Lower leg skin (tissue), 4 donors: Measurements from ENCODE around the gene KCNJ11. TPM values are rescaled to one million over a fixed set of nuclear protein-coding genes. Genes with fewer than 3 reads are reported as not detected.

ENCODE experiments used
- DNase-seq, 2 donors: peaks; one replicate each; pipeline ENCODE4 v3.0.0-alpha.2; 2019; ENCODE audit warnings: low spot score in 2 of 2
- H3K4me3 ChIP-seq: fragments of 200-600 bp; sonication (generic); 2 replicates; pipeline ENCODE4 v1.5.1; 2017; ENCODE audit warnings: mild to moderate bottlenecking, low read depth; ENCODE audit not compliant: poor library complexity, severe bottlenecking
- CTCF ChIP-seq, 3 donors: fragments of 450-650 bp; IDR thresholded peaks; one replicate each; pipeline ENCODE4 v1.5.1; 2016; ENCODE audit warnings: antibody characterized with exemption in 3 of 3, mild to moderate bottlenecking in 3 of 3, moderate library complexity in 2 of 3
- POLR2A ChIP-seq, 2 donors: fragments of 450-650 bp; IDR thresholded peaks; one replicate each; pipeline ENCODE4 v1.6.1; 2016 to 2017; ENCODE audit warnings: antibody characterized with exemption in 2 of 2, mild to moderate bottlenecking in 1 of 2, moderate library complexity in 1 of 2
- WGBS, 2 donors: methylation state at CpG; one replicate each; pipeline ENCODE4 v1.1.5; 2018; 5-methylcytosine and 5-hydroxymethylcytosine counted together
- intact Hi-C: fragments of 100-400 bp; cut with DNase I; formaldehyde crosslinking; loops from one replicate; pipeline ENCODE4 v1.15.0; 2023; ENCODE audit warnings: low total_unique reads
- total RNA-seq, 4 donors: library from RNA; depleted of rRNA; stranded (reverse); fragments of >200 nt; gene quantifications; one replicate each; pipeline ENCODE4 v1.1.0, GENCODE V29; 2016

Gene KCNJ11
- total RNA-seq, 4 donors from 2014 or later = 2.0 to 20.5 (median 4.7) TPM

- TF ChIP-seq CTCF (IDR thresholded peaks at IDR 0.05) (no peak), POLR2A (IDR thresholded peaks at IDR 0.05) (no peak)
- WGBS, 2 donors = 80 to 81% methylated on average over 9 of the region's 9 CpGs
- intact Hi-C loops = no loop called here
- DNase-seq = no peak
- no peak overlapping the region for H3K4me3 ChIP-seq
Observed at GRCh38 chr11:17412488-17413180, 24.2 kb upstream of the KCNJ11 start.

- intact Hi-C loops = no loop called here
- WGBS, 2 donors = 76 to 78% methylated on average over 6 of the region's 6 CpGs
- no peak for DNase-seq
- no peak for TF ChIP-seq POLR2A (IDR thresholded peaks at IDR 0.05)
- H3K4me3 ChIP-seq = no peak overlapping the region
Observed at GRCh38 chr11:17411418-17411817, 23.0 kb upstream of the KCNJ11 start.

- WGBS, 2 donors = 51 to 57% methylated on average over 11 of the region's 11 CpGs
- intact Hi-C loops = no loop called here
- no peak for TF ChIP-seq CTCF (IDR thresholded peaks at IDR 0.05)
- TF ChIP-seq POLR2A (IDR thresholded peaks at IDR 0.05) = no peak
- H3K4me3 ChIP-seq = no peak overlapping the region
- DNase-seq = no peak
Observed at GRCh38 chr11:17410606-17411379, 22.3 kb upstream of the KCNJ11 start.

GRCh38 chr11:17408641-17409040 lies 20.2 kb upstream of the KCNJ11 start:
- intact Hi-C loops = no loop called here
- TF ChIP-seq POLR2A (IDR thresholded peaks at IDR 0.05) = no peak
- no peak for TF ChIP-seq CTCF (IDR thresholded peaks at IDR 0.05)
- H3K4me3 ChIP-seq = no peak overlapping the region
- whole genome bisulfite sequencing, 2 donors = 94 to 95% methylated on average over 7 of the region's 7 CpGs
- no peak for DNase-seq

- WGBS, 2 donors = 89 to 90% methylated on average over 2 of the region's 2 CpGs
Observed at GRCh38 chr11:17408026-17408425, 19.6 kb upstream of the KCNJ11 start.

More at GRCh38 chr11:17408026-17408425, 19.6 kb upstream of the KCNJ11 start:
- no peak for DNase-seq
- TF ChIP-seq CTCF (IDR thresholded peaks at IDR 0.05) = no peak
- no peak for TF ChIP-seq POLR2A (IDR thresholded peaks at IDR 0.05)
- H3K4me3 ChIP-seq = no peak overlapping the region
- intact Hi-C loops = no loop called here
